HG02623 (cell line): ENCODE data around the gene CDK1.

Source experiments
- ATAC-seq: cut with Tn5 transposase; IDR thresholded peaks from one replicate; pipeline ENCODE4 v1.9.1; 2021; ENCODE audit warnings: moderate library complexity; ENCODE audit not compliant: unreplicated experiment

The CDK1 gene

DNA sequence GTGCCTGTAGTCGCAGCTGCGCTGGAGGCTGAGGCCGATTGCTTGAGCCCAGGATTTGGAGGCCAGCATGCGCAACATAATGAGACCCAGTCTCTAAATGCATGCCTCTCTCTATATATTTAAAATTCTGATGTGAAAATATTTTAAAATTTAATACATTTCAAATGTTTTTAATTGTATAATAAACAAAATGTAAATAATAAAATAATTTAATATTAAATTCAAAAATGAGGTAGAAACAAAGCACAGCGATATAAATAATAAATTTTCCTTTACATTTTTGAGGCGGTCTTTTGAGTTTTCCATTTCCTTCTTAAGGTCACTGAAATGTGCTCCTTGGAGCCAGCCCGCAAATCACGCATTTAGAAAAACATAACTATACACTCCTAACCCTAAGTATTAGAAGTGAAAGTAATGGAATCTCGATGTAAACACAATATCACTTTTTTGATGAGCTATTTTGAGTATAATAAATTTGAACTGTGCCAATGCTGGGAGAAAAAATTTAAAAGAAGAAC is 523 bp upstream of the CDK1 start:
- peak; percentile 6 for ATAC-seq

DNA sequence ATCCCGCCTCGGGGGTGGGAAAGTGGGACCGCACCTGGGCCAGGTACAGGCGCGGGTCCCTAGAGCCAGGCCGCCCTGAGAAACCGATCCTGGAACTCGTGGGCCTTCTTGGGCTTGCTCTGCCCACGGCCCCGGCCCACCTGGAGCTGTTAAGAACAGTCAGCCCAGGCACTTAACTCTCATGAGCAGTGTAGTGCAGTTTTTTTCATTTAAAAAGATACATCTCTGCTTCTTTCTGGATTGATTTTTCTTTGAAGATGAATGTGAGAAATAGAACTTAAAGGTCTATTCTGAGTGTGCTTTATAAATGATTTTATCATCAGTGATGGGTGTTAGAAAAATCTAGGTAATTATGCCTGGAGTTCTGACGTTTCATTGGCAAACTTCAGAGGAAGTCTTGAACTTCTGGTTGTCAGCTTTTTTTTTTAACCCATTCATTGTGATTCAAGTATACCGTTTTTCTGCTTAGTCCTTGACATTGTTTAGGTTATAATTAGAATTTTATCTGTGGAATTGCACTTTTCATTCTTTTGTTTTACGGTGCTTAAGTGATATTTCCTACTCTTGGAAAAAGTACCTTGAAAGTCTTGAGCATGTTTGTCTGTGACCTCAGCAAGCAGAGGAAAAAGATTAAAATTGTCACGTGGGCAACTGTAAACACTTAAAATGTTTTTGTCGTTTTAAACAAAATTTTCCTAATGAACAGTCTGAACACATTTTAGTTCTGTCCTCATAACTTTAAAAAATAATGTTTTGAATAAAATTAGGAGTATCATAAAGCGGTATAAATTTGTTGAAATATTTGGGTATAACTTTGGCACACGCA is 906 bp downstream of the CDK1 start:
- ATAC-seq = peak; percentile 9

DNA sequence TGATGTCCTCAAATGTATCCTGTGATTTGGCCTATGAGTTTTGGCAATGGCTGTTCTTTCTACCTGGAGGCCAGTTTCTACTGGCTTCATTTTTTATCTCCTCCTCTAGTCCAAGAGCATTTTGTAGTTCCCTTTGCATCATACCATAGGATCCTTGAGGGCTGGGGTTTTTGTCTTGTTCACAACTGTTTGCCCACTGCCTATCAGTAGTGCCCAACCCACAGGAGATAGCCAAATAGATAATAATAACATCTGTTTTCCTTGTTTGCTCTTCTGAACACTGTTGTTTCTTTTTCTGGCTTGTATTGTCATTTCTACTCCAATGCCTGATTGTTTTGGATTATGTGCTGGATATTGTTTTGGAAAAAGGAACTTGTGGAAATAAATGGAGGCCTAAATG is 3.4 kb downstream of the CDK1 start:
- ATAC-seq = no peak

DNA sequence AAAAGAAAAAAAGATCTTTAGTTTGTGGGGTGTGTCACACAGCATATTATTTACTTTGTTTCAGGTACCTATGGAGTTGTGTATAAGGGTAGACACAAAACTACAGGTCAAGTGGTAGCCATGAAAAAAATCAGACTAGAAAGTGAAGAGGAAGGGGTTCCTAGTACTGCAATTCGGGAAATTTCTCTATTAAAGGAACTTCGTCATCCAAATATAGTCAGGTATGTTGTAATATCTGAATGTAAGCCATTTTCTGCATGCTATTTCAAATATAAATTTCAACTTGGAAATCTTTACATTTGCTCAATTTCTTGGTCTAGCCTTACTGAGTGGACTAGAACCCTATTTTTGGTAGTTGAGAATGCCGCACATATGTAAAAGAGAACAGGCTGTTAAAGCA is 6.4 kb downstream of the CDK1 start:
- no peak for ATAC-seq

DNA sequence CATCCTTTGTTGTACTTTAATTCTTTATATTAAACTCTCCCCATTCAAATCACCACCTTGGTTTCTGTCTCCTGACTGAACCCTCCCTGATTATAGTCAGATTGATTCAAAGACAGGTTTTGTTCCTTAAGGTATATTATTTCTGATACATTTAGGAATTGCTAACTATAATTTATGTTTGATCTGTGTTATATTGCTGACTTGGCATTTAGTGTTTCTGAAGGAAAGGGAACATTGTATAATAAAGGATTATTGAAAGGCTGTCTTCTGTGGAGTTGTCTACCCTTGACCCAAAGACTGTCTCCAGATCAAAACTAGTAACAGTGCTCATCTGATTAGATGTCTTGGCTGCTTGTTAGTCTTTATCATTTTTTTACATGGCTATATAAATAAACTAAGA is 10.3 kb downstream of the CDK1 start:
- ATAC-seq = no peak

DNA sequence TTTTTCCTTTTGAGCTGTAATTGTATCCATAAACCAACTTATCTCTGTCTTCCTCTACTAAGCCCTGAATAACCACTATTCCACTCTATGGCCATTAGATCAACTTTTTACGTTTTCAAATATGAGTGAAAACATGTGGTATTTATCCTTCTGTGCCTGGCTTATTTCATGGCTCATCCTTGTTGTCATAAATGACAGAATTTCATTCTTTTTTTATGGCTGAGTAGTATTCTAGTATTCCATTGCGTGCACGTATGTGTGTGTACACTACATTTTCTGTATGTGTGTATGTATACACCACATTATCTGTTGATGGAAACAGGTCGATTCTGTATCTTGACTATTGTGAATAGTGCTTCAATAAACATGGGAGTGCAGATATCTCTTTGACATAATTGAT is 11.1 kb downstream of the CDK1 start:
- ATAC-seq = no peak

DNA sequence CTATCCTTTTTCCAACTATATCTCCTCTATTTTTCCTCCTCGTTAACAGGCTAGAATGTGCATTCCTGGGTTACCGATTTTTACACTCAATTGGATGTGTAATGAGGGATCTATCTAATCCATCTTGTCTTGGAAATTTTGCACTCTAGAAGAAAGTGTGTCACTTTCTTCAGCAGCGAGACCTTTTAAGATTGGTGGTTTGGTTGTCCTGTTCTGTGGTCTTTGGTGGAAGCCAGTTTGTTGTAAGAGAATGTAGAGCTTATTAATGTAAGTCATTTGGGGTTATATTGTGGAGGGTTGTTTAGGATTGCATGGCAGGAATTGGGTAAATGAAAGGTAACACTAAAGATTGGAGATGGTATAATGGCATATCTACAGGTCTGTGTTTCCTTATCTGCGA is 16.7 kb downstream of the CDK1 start:
- ATAC-seq = no peak

DNA sequence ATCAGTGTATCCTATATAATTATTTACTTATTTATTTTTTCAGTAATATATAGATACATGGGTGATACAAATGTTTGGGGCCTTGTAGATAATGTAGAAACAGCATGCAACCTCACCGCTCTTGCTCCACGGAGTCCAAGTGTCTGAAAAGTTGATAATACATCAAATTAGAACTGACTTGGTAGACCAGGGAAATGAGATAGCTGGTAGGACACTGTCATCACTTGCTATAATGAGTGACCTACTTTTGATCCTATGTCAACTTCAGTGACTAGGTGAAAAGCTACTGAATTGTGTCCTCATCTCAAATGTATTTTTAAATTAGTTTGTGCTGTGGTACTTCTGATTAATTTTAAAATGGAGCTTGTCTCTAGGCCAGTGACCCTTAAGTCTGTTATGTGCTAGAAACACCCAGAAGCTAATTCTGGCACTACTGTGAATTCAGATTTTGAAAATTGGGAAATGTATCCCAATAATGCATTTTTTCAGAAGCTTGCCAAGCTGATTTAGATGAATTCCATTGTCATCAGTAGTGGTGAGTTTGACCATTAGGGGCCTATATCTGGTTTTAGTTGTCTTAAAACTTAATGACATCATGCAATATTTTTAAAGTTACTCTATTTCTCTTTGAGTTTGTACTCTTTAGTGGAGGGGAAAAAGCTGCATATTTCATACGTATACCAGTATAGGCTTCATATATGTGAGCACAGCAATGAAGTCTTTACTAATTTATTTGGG is 17.4 kb downstream of the CDK1 start:
- ATAC-seq = no peak

DNA sequence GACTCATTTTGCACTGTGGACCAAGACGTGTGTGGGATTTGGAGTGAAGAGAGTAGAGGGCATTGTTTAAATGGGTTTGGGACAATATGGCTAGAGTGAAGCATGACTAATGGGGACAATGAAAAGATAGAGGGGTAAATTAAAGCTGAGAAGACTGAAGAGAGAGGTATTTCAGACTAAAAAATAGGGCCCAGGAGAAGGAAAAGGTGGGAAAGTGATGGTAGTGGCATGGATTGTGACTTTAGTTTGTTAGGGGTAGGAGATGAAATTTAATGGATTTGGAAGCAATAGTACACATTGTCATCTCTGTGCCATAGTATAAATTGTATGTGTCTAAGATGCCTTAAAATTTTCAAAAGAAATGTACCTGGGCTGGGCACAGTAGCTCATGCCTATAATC is 18.2 kb downstream of the CDK1 start:
- ATAC-seq = no peak

DNA sequence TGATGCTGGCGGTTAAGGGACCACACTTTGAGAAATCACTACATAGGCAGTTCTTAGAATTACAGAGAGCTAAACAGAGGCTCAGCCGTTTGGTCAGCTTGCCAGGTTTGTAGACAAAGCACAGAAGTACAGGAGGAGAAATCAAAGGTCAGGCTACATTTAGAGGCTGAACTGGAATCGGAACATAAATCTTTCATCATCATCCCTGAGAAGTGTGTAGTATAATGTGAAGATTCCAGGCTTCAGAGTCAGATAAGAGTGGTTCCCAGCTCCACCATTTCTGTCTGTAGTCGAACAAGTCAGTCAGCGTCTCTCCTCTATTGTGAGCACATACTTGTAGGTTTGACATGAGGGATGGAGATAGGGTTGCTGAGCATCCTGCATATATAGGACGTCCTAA is 18.9 kb downstream of the CDK1 start:
- no peak for ATAC-seq

DNA sequence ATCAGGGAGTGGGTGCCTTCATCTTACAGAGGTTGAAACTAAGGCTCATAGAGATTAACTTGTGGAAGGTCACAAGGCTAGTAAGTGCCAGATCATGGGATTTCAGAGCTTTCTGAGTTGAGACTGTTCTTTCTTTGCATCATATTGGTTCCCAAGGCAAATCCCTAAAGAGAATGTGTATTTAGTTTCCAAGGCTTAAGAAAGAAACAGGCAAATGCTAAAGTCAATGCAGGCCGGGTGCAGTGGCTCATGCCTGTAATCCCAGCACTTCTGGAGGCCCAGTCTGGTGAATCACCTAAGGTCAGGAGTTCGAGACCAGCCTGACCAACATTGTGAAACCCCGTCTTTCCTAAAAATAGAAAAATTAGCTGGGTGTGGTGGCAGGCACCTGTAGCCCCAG is 19.8 kb downstream of the CDK1 start:
- ATAC-seq = no peak

DNA sequence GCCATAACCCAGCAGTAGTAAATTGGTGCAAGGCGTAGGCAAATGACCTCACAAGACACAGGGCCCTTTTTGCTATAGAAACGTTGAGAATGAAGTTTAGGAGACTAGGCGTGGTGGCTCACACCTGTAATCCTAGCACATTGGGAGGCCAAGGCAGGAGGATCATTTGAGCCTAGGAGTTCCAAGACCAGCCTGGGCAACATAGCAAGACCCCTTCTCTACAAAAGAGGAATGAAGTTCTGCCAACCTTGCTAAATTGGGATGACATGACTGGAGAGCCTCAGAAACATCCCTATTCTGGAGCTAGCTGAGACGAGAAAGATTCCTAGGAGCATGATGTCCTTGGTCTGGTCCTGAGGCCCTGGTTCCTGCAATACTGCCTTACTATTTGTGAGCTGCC is 20.6 kb downstream of the CDK1 start:
- no peak for ATAC-seq

DNA sequence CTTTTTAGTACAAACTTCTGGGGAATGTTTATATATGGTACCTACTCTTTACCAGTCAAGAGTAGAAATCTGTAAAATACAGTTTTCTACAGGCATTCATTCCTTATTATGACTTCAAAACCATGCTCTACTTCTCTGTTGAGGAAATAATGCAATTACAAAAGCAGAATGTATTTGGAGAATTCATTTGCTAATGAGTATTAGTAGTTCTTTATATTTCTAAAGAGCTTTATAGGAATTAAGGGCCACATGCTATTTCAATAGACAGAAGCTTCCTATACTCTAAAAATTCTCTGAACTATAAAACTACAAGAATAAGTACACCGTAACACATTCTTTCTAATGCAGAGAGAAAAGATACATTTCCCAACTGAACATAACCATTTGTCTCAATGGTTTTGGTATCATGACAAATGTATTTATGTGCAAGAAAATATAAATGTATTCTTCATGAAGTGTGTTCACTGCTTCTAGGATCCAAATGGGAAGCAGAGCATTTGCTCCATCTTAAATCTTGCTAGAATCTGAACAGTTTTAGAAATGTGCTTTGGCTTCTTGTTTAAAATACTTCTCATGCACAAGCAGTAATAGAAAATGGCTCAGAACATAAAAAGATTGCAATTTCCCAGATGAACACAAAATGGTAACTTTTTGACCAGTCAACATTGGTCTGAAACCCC is 21.8 kb downstream of the CDK1 start:
- ATAC-seq = no peak

DNA sequence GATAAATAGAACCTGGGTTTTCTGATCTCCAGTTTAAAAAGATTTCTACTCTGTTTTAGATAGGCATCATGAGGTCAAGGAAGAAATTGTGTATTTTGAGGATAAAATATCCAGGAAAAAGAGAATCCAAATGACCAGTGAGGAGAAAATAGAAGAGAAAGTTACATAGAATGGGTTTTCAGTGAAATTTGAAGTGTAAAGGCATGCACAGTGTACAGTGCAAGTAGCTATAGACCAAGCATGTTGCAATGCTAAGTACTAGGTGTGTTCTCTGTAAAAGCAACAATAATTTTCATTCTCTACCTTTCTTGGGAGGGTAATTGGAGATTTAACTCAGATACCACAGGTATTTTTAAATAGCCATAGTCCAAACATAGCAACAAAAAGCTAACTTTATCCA is 22.6 kb downstream of the CDK1 start:
- no peak for ATAC-seq

DNA sequence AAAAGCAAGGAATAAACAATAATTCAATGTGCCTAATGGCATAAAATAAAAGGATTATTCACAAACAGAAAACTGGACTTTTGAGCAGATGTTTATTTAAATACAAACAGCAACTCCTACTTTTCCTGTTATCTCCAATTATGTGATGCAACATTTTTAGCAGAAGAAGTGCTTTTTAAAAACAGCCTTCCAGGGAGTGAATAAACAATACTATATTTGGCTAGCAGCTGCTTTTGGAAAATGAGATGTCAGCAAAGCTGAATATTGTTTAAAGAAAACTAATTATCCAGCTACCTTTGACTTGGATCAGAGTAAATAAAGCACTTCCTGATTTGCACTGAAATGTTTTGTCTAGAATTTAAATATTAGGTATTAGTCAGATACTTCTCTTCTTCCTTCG is 23.2 kb downstream of the CDK1 start:
- no peak for ATAC-seq

DNA sequence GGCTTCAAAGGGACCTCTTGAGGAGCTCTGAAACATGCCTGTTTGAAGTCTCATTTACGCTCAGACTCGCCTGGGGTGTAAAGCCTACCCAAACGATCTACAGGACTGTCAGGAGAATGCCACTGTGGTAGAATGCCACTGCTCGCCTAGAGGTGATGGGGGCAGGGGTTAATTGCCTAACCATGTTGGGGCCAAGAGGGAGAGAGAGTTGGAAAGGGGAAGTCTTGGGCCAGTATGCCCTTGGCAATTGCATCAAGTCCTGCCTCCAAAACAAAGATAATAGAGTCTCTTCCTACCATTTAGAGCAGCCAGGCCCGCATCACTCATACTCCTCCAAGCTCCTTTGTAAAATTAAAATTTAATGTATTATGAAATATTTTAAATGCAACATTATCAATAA is 25.2 kb downstream of the CDK1 start:
- ATAC-seq = no peak

DNA sequence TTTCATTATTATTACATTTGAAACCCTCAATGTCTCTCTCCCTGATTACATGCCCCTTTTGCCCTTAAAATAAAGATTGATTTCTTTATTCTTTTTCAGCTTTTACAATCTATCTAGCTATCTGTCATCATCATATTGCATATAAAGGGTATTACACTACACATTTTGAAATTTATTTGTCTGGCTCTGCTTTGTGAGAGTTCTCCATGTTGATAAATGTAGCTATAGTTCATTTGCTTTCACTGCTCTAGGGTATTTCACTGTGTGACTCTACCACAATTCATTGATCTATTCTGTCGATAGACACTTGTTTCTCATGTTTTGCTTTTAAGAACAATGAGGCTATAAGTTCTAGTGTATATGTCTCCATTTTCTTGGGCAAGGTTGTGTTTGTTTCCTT is 25.6 kb downstream of the CDK1 start:
- no peak for ATAC-seq

DNA sequence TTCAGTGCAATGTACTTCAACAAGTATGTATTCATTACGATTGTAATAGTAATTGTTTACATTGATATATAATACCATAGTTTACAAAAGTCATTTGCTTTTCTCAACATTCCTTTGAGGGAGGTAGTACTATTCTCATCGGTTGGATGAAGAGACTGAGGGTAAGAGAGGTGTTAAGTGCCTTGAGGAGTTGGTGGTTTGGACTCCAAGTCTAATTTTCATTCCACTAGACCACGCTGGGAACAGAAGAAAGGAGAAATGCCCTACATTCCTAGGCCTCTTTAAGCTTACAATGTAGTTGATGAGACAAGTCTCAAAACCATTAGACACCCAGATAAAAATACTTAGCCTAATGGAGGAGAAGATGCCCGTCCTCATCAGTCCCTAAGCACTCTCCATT is 28.6 kb downstream of the CDK1 start:
- ATAC-seq = no peak

DNA sequence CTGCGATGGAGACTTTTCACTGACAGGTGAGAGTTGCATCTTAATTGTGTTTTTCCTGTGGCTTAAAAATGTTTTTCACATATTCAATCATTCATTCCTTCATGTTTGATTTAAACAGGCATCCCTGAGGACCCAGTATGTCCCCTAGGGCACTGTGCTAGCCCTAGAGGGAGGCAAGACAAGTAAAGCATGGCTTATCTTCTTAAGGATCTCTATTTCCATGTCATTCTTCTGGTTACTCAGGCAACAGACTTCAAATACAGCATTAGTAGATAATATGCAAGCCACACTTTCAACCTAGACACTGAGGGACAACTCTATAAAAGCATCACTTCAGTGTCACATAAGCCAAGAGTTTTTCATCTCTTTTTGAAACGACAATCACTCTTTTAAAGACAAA is 29.2 kb downstream of the CDK1 start:
- no peak for ATAC-seq

DNA sequence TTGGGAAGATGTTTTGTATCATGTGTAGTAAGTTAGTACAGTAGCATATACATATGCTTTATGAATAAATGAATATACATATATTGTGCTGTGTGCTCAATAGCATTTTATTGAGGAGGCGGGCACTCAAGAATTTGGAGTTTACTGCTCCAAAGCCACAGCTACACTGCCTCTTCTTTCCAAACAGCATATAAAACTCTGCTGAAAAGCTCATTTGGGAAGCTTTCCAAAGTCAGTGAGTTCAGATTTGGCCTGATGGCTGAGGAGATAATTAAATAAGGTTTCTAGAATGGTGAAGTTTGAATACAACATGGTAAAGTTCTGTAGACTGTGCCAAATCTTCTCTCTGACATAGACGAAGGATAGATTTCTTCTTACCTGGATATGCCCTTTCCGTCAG is 29.8 kb downstream of the CDK1 start:
- no peak for ATAC-seq

DNA sequence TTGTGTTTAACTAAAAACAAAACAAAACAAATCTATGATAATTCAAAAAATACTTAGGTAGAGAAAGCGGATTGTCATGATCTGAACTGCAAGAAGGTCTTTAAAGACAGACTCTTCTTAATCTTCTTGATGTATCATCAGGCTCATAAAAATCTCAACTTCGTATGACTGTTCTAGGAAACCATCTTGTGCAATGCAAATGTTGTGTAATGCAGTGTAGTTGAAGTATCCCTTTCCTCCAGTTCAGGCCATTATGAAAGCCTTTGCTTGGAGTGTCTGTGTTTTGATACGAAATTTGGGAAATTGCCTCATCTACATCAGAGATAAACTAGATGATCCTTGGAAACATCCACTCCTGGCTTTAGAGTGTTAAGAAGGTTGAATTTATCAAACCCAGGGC is 30.9 kb downstream of the CDK1 start:
- ATAC-seq = no peak
